ENCODE data around the gene HEXIM1.

HEXIM1 gene

DNA sequence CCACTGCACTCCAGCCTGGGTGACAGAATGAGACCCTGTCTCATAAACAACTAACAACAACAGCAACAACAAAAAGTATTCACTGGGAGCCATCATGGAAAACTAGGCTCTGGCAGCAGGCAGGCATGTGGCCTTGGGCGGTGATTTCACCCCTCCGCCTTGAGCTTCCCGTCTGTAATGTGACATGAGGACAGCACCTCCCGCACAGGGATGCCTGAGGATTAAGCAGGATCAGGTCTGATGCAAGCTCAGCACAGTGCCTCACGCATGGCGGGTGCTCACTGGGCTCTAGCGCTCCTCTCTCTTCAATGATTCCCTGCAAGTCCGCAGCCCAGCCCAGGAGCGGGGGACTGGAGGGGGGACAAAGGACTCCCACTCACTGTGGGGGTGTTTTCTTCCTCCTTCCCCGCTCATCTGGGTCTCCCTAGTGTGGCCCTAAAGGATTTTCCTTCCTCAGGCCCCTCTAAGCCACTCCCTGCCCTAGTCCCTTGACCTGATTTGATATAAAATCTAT, 18.8 kb upstream of the HEXIM1 start:
- no peak for DNase-seq
- Mint-ChIP-seq H3K4me1 (peaks cover 6% of the 10 kb centered on the region), H3K27me3 (peaks cover 24% of the 10 kb centered on the region), H3K4me3 (no peak overlapping the region), H3K27ac (no peak overlapping the region), H3K36me3 (no peaks in the 10 kb centered on the region), H3K9me3 (no peaks in the 10 kb centered on the region)
- CTCF ChIA-PET, result interaction anchor here (0.7 to 1.2 kb wide), 2 partner anchors 27 to 62 kb away, joined by 3 to 4 read pairs; no protein-coding TSS in a partner anchor

DNA sequence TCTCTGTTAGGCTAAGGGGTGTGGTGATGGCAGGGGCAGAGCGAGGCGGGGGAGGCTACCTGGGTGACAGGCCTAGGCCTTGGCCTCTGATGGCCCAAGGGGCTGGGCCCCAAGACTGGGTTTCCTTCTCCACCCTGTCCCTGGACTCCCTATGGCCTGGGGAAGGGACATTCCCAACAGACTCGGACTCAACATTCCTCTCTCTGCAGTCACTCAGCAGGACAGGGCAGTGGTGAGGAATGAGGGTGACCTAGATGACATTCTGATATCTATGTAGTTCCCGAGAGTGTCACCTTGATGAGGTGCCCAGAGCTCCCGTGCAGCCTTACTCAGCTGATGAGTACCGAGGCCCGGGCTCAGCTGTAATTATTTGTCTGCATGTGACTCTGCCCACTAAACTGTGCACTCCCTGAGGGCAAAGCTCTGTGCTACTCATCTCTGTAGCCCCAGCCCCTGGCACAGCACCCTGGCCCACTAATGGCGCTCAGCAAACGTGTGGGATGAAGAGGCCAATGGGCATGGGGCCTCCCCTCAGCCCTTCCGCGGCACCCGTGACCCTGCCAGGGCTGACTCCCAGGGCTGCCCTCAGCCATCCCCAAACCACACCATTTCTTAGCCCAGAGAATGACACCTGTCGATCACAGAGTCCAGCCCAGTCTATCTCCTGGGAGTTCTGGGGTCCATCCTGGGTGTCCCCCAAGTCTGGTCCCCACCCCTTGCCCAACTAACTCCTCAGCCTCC, 18.2 kb upstream of the HEXIM1 start:
- CTCF ChIA-PET, result interaction anchor here (0.7 to 1.2 kb wide), 4 partner anchors 16 to 61 kb away, joined by 3 to 4 read pairs (median 3); no protein-coding TSS in a partner anchor
- Mint-ChIP-seq H3K4me1 (peaks cover 6% of the 10 kb centered on the region), H3K27ac (no peak overlapping the region), H3K9me3 (no peaks in the 10 kb centered on the region), H3K27me3 (peaks cover 24% of the 10 kb centered on the region), H3K4me3 (no peak overlapping the region), H3K36me3 (no peaks in the 10 kb centered on the region)
- no peak for DNase-seq

DNA sequence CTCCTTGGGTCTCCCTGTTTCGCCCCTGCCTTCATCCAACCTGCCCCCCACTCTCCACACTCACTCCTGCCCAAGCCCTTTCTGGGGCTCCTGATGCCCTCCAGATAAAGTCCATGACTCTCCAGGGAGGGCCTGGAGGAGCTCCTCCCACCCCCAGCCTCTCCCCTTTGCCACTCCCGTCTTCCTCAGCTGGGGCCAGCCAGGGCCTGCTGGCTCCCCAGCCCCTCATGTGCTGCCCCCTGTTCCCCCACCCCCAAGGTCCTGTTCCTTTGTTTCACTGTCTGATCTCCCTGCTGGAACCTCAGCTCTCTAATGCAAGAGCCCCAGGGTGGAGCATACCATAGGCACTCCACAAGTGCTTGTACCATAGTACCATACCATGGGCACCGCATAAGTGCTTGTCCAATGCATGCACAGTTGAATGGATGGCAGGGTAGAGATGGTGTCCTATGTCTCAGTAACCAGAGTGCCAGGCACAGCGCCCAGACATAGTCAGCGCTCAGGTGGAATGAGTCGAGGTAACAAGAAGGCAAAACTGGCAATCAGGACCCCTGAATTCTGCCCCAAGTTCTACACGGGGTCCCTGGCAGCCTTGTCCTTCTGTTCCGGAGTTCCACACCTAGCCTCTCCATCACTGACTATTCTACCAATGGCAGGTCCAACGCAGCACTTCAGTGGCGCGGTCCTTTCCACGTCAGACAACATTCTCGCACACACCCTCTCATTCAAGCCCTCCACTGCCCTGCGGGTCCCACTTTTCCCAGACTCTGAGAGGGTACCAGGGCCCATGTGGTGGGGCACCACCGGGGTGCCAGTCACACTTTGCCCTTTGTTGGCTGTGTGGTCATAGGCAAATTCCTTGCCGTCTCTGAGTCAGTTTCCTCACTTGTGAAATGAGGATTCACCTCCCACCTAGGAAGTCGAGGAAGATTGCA, 17.3 kb upstream of the HEXIM1 start:
- Mint-ChIP-seq H3K4me1 (peaks cover 14% of the 10 kb centered on the region), H3K27ac (no peak overlapping the region)

DNA sequence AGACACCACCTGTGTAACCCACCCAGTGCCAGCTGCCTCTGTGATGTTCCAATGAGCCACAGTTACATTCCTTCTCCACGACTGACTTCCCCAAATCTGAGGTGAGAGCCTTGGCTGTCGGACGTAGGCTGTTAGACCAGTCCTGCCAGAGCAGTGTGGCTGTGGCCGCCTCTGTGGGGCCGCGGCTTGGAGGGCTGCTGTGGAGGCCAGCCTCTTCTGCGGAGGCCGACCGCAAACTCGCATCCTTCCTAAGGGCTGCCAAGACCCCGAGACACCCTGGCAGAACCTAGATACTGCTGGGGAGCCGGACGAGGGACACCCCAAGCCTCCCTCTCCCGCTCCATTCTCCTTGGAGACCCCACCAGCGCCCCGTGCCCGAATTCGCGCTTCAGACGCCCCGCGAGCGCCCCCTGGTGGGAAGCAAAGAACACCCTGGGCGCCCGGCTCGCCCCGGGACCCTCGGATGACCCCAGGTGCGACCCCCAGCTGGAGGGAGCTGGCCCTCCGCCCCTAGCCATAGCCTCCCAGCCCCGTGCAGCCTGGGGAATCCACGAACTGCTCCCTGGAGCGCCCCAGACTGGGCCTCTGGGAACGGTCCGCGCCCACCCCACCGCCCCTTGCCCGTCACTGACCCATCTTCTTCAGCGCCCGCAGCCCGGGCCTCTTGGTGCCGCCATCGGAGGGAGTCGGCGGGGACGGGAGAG, 16.5 kb upstream of the HEXIM1 start:
- DNase-seq, result peak; percentile 67
- Mint-ChIP-seq H3K9me3 (no peaks in the 10 kb centered on the region), H3K27me3 (peaks cover 24% of the 10 kb centered on the region), H3K36me3 (peaks cover 1% of the 10 kb centered on the region), H3K4me1 (peaks cover 22% of the 10 kb centered on the region), H3K27ac (no peak overlapping the region), H3K4me3 (peak overlapping the region; percentile 57)
- CTCF ChIA-PET, result interaction anchor here (1.1 to 7.8 kb wide), 2 partner anchors 46 to 64 kb away, joined by 3 to 193 read pairs; no protein-coding TSS in a partner anchor

More for the DNA sequence above, 17.3 kb upstream of the HEXIM1 start:
- Mint-ChIP-seq H3K27me3 (peaks cover 24% of the 10 kb centered on the region), H3K4me3 (peak overlapping the region; percentile 57), H3K9me3 (no peaks in the 10 kb centered on the region), H3K36me3 (peaks cover 1% of the 10 kb centered on the region)
- CTCF ChIA-PET, result interaction anchor here (0.8 to 7.8 kb wide), 3 partner anchors 17 to 65 kb away, joined by 3 to 193 read pairs (median 3); no protein-coding TSS in a partner anchor
- no peak for DNase-seq

DNA sequence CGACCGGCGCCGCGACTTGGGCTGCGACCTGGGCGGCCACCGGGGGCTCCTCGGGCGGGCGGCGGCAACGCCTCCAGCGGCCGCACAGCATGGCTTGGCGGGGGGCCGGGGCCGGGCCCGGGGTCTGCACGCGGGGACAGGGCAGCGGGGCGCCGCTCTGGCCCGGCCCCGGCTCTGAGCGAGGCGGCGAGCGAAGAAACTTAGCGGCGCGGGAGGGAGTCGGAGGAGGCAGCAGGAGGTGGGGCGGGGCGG, 16.0 kb upstream of the HEXIM1 start, which contains the start of gene PLCD3:
PLCD3 (minus strand) TSS at position 196 of the 252 bp plus-strand sequence; CDS start at position 91, 105 bp downstream.
- Mint-ChIP-seq H3K4me1 (peaks cover 23% of the 10 kb centered on the region), H3K9me3 (no peaks in the 10 kb centered on the region), H3K27ac (peak within 1 kb of the TSS; percentile 86), H3K27me3 (peaks cover 24% of the 10 kb centered on the region), H3K36me3 (peaks cover 1% of the 10 kb centered on the region), H3K4me3 (peak within 1 kb of the TSS; percentile 86)
- CTCF ChIA-PET, result interaction anchor here (1.6 to 7.8 kb wide), 2 partner anchors 64 to 212 kb away, joined by 7 to 193 read pairs; no protein-coding TSS in a partner anchor
- DNase-seq, result peak; percentile 80

DNA sequence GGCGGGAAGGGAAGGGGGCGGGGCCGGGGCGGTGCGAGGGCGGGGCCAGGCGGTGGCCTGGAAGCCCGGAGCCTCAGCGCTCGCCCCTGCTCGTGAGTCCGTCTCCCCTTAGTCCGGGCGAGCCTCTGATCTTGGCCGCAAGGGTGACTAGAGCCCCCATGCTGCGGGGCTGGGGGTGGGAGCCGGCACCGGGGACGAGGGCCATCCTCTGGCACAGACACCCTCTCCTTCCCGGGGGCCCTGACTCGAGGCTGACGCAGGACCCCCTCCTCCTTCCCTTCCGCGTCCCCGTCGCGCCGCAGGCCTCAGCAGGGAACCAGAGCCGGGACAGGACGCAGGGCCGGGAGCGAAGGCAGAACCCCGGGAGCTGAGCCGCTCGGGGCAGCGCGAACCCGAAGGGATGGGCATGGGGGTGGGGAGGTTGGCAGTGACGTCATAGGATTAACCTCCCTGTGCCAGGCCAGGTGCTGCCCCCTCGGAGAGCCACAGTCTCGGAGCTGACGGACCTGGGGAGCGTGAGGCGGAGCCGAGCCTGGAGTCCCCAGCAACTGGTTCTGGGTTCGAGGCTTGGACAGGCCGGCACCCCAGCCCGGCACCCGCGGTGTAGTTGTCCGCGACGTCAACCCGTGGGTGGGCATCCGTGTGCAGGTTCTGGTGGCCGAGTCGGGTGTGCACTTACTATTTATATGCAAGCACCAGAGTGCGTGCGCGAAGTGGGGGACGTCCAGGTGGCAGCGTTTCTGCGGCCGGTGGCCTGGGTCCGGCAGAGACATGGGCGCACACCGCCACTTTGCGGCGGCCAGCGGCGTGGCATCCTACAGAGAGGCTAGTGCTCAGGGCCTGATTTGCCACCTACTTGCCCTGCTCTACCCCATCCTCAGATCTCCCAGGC, 15.5 kb upstream of the HEXIM1 start:
- Mint-ChIP-seq H3K27me3 (peaks cover 24% of the 10 kb centered on the region), H3K36me3 (peaks cover 1% of the 10 kb centered on the region), H3K9me3 (no peaks in the 10 kb centered on the region), H3K4me3 (peak overlapping the region; percentile 86), H3K4me1 (peaks cover 23% of the 10 kb centered on the region), H3K27ac (peak overlapping the region; percentile 86)
- CTCF ChIA-PET, result interaction anchor here (1.6 to 7.8 kb wide), 2 partner anchors 63 to 212 kb away, joined by 7 to 193 read pairs; no protein-coding TSS in a partner anchor
- DNase-seq, result peak; percentile 77

DNA sequence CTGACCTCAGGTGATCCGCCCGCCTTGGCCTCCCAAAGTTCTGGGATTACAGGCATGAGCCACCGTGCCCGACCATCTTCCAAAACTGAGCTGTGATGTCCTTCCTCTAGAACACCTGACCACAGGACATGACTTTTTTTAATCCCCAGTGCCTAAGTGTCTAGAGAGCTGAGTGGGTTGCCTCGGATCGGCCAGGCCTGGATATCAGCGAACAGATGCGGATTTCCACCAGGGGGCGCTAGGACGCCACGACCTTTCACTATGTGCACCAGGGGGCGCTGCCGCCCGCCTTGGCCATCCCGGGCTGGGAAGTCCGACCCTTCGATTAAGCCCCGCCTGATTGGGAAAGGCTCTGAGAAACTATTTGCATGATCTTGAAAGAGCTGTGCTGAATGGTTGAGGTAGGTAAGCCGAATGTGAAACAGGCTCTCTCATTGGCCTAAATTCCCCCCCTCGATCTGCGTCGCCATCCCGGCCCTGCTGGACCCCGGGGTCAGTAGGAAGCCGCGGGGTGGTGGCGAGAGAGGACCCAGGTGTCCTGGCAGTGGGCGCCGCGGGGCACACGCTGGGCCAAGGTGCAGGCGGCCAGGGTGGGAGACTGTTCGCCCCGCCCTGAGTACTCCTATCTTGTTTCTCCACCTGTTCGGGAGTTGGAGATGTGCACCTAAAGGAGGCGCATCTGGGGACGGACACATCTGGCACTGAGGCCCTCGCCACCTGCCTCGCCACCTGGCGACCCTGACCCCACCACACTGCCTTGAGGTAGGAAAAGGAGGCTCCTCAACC, 12.9 kb upstream of the HEXIM1 start, which contains the start of gene ACBD4:
ACBD4 (plus strand) TSS at position 496 of the 786 bp plus-strand sequence. CDS start 458 bp downstream, outside the sequence.
- CTCF ChIA-PET, result interaction anchor here (0.6 to 7.8 kb wide), 66 partner anchors 9 to 358 kb away, joined by 3 to 193 read pairs (median 4); partner anchors contain the start of genes FMNL1, HEXIM1, HEXIM2 and MAP3K14
- peak; percentile 97 for DNase-seq
- H3K9me3 Mint-ChIP-seq, result no peaks in the 10 kb centered on the region
- peak within 1 kb of the TSS; percentile 91 for H3K4me3 Mint-ChIP-seq
- peaks cover 16% of the 10 kb centered on the region for H3K27me3 Mint-ChIP-seq
- H3K36me3 Mint-ChIP-seq, result peaks cover 4% of the 10 kb centered on the region
- H3K4me1 Mint-ChIP-seq, result peaks cover 23% of the 10 kb centered on the region
- H3K27ac Mint-ChIP-seq, result peak within 1 kb of the TSS; percentile 74

DNA sequence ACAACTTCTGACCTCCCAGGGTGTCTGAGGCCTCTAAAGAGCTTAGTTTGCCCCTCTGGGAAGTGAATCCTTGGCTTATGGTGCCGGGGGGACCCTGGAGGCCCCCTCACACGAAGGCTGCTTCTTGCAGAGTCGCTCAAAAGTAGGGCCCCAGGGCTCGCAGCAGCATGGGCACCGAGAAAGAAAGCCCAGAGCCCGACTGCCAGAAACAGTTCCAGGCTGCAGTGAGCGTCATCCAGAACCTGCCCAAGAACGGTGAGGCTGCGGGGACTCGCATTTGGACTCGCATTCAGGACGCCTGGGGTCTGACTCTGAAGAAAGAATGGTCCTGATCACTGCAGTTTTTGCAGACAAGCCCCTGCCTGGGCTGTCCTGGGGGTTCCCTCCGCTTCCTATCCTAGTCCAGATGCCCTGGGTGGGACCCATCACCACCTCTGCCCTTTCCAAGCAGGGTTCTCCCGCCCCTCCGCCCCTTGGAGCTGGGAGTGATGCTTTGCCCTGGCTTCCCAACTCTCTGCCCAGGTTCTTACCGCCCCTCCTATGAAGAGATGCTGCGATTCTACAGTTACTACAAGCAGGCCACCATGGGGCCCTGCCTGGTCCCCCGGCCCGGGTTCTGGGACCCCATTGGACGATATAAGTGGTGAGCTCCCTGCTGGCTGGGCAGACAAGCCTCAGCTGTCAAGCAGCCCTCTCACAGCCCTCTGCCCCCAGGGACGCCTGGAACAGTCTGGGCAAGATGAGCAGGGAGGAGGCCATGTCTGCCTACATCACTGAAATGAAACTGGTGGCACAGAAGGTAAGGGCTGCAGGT, 12.1 kb upstream of the HEXIM1 start:
- peaks cover 8% of the 10 kb centered on the region for H3K36me3 Mint-ChIP-seq
- peak overlapping the region; percentile 74 for H3K27ac Mint-ChIP-seq
- no peaks in the 10 kb centered on the region for H3K9me3 Mint-ChIP-seq
- H3K4me1 Mint-ChIP-seq, result peaks cover 29% of the 10 kb centered on the region
- H3K4me3 Mint-ChIP-seq, result peak overlapping the region; percentile 91
- H3K27me3 Mint-ChIP-seq, result peaks cover 9% of the 10 kb centered on the region
- CTCF ChIA-PET, result interaction anchor here (0.6 to 7.8 kb wide), 63 partner anchors 8 to 359 kb away, joined by 3 to 193 read pairs (median 4); partner anchors contain the start of genes FMNL1, HEXIM1, HEXIM2 and MAP3K14
- DNase-seq, result no peak

DNA sequence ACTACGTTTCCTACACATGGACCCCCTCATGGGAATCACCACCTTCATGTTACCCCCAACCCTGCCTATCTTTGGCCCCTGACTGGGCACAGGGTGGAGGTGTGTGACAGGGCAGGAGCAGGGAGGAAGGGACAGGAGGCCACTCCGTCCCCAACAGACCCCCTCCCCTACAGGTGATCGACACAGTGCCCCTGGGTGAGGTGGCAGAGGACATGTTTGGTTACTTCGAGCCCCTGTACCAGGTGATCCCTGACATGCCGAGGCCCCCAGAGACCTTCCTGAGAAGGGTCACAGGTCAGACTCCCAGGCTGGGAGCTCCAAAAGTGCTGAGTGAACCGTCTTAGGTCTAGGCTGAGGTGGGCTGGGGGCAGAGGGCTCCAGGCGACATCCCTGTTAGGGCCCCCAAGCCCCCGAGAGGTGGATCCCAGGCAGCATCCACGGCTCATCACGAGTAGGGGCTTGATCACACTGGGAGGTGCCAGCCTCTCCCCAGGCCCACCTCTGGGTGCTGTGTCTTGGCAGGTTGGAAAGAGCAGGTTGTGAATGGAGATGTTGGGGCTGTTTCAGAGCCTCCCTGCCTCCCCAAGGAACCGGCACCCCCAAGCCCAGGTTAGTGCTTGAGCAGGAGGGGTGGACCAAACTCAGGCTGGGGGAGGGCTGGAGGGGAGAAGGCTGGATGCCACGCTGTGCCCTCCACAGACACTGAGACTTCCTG, 11.3 kb upstream of the HEXIM1 start:
- Mint-ChIP-seq H3K27me3 (peaks cover under 1% of the 10 kb centered on the region), H3K4me3 (peak overlapping the region; percentile 91), H3K36me3 (peaks cover 8% of the 10 kb centered on the region), H3K4me1 (peaks cover 37% of the 10 kb centered on the region), H3K27ac (no peak overlapping the region), H3K9me3 (no peaks in the 10 kb centered on the region)
- no peak for DNase-seq
- CTCF ChIA-PET, result interaction anchor here (2.2 to 7.8 kb wide), 4 partner anchors 15 to 99 kb away, joined by 8 to 193 read pairs (median 93); partner anchors contain the start of gene HEXIM1

DNA sequence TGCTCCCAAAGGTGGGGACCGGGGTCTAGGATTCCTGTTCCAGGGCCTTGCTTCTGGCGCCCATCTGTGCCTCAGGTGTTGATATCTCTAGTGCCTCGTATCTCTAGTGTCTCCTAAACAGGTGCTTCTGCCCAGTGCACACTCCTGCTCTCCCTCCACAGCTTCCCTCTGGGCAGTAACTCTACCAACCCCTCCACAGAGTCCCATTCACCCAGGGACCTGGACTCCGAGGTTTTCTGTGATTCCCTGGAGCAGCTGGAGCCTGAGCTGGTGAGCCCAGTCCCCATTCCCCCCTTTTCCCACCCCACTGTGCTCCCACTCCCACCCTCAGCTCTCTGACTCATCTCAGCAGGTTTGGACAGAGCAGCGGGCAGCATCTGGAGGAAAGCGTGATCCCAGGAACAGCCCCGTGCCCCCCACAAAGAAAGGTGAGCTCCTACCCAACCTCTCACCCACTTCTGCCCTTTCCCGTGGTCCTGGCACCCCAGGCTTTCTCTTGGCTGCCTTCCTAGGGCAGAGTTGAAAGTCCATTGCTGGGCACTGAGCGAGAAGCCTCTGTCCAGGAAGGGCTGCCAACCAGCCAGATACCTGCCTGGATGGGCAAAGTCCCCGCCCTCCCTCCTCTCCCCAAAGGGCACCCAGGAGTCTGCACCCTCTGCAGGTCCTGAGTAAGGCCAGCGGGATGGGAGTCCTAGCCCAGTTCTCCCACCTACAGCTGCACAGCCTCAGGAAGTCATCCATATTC, 10.5 kb upstream of the HEXIM1 start:
- H3K36me3 Mint-ChIP-seq, result peaks cover 9% of the 10 kb centered on the region
- no peak for DNase-seq
- H3K27ac Mint-ChIP-seq, result no peak overlapping the region
- CTCF ChIA-PET, result interaction anchor here (3.1 to 7.8 kb wide), 3 partner anchors 14 to 98 kb away, joined by 14 to 193 read pairs (median 172); partner anchors contain the start of gene HEXIM1
- H3K4me1 Mint-ChIP-seq, result peaks cover 39% of the 10 kb centered on the region
- no peak overlapping the region for H3K4me3 Mint-ChIP-seq
- no peaks in the 10 kb centered on the region for H3K27me3 Mint-ChIP-seq
- no peaks in the 10 kb centered on the region for H3K9me3 Mint-ChIP-seq

Data from activated naive CD4-positive, alpha-beta T cell treated with anti-CD3 and anti-CD28 coated beads, Interleukin-2, amount 10 ng/mL, durations not matched to agents 7 days and 5 days (primary cell).